Measurements from ENCODE around the gene IL3RA.
"Not testable (repeated sequence)": the region's sequence is repeated elsewhere in the genome, so short reads cannot be mapped to it uniquely, and the experiment has no call there.

Gene IL3RA

GRCh38 chrX:1336331-1336943 is at the start of gene IL3RA:
Gene IL3RA (plus strand): TSS chrX:1336785. CDS start chrX:1341766, 4,981 bp downstream.
- no peak for DNase-seq (ENCODE audit: low spot score)

GRCh38 chrX:1289535-1289934 is 47.0 kb upstream of the IL3RA start:
- DNase-seq (ENCODE audit: low spot score), result no peak

- DNase-seq (ENCODE audit: low spot score), result no peak
These were observed 45.4 kb upstream of the IL3RA start for GRCh38 chrX:1291110-1291740.

- no peak for DNase-seq (ENCODE audit: low spot score)
These were observed 43.9 kb upstream of the IL3RA start for GRCh38 chrX:1292575-1293290.

- no peak for DNase-seq (ENCODE audit: low spot score)
These were observed 42.1 kb upstream of the IL3RA start for GRCh38 chrX:1294301-1295067.

- DNase-seq (ENCODE audit: low spot score), result no peak
These were observed 41.0 kb upstream of the IL3RA start for GRCh38 chrX:1295550-1295949.

GRCh38 chrX:1297591-1297990 is 39.0 kb upstream of the IL3RA start:
- DNase-seq (ENCODE audit: low spot score), result not testable (repeated sequence)

- DNase-seq (ENCODE audit: low spot score), result no peak
These were observed 36.1 kb upstream of the IL3RA start for GRCh38 chrX:1300449-1300848.

- DNase-seq (ENCODE audit: low spot score), result no peak
These were observed 31.2 kb upstream of the IL3RA start for GRCh38 chrX:1305411-1305810.

- no peak for DNase-seq (ENCODE audit: low spot score)
These were observed 29.5 kb upstream of the IL3RA start for GRCh38 chrX:1306909-1307625.

- DNase-seq (ENCODE audit: low spot score), result no peak
These were observed 28.8 kb upstream of the IL3RA start for GRCh38 chrX:1307626-1308340.

- no peak for DNase-seq (ENCODE audit: low spot score)
These were observed 28.1 kb upstream of the IL3RA start for GRCh38 chrX:1308476-1308875.

GRCh38 chrX:1308917-1309316 is 27.7 kb upstream of the IL3RA start:
- not testable (repeated sequence) for DNase-seq (ENCODE audit: low spot score)

GRCh38 chrX:1313788-1314187 is 22.8 kb upstream of the IL3RA start:
- DNase-seq (ENCODE audit: low spot score), result no peak

GRCh38 chrX:1316527-1316926 is 20.1 kb upstream of the IL3RA start:
- DNase-seq (ENCODE audit: low spot score), result no peak

GRCh38 chrX:1321674-1322073 is 14.9 kb upstream of the IL3RA start:
- DNase-seq (ENCODE audit: low spot score), result no peak

- no peak for DNase-seq (ENCODE audit: low spot score)
These were observed 14.2 kb upstream of the IL3RA start for GRCh38 chrX:1322393-1322792.

- DNase-seq (ENCODE audit: low spot score), result peak; percentile 65
These were observed 13.3 kb upstream of the IL3RA start for GRCh38 chrX:1323315-1323714.

GRCh38 chrX:1325515-1326116 is 11.0 kb upstream of the IL3RA start:
- DNase-seq (ENCODE audit: low spot score), result no peak

GRCh38 chrX:1327651-1328304 is 8.8 kb upstream of the IL3RA start:
- no peak for DNase-seq (ENCODE audit: low spot score)

Data from SW480 (cell line).